H1 (cell line): ENCODE data around the gene CHD9. TPM values are rescaled to one million over a fixed set of nuclear protein-coding genes. Genes with fewer than 3 reads are reported as not detected.

ENCODE experiments used
- CREB1 ChIP-seq: IDR thresholded peaks from 2 replicates; pipeline ENCODE4 v1.6.1; 2012; ENCODE audit warnings: inconsistent platforms
- CTCF ChIP-seq, 3 experiments: IDR thresholded peaks; 1 replicate in 2 of 3; 2 replicates in 1 of 3; pipeline versions ENCODE4 v1.5.1 to v1.6.1; 2011; ENCODE audit warnings: low read length in 3 of 3, mild to moderate bottlenecking in 3 of 3, inconsistent platforms in 2 of 3, low read depth in 1 of 3, moderate library complexity in 1 of 3; ENCODE audit not compliant: insufficient read depth in 1 of 3; ENCODE audit errors: control extremely low read depth in 1 of 3
- E2F6 ChIP-seq: IDR thresholded peaks from 2 replicates; pipeline ENCODE4 v1.6.1; 2012; ENCODE audit warnings: inconsistent platforms
- GTF2F1 ChIP-seq: IDR thresholded peaks from 2 replicates; pipeline ENCODE4 v1.6.1; 2012; ENCODE audit warnings: low read depth, low read length, improper control_type of control experiment, borderline replicate concordance
- POU5F1 ChIP-seq: IDR thresholded peaks from 2 replicates; pipeline ENCODE4 v1.6.1; 2011; ENCODE audit warnings: low read depth, mild to moderate bottlenecking, low read length, moderate library complexity
- RBBP5 ChIP-seq: IDR thresholded peaks from 2 replicates; pipeline ENCODE4 v1.7.1; 2012; ENCODE audit warnings: low read depth, mild to moderate bottlenecking, inconsistent platforms, low read length, moderate library complexity, borderline replicate concordance
- SP1 ChIP-seq: IDR thresholded peaks from 2 replicates; pipeline ENCODE4 v1.6.1; 2011; ENCODE audit warnings: low read depth, low read length
- TBP ChIP-seq: IDR thresholded peaks from 2 replicates; pipeline ENCODE4 v1.6.1; 2011; ENCODE audit warnings: low read depth, low read length, improper control_type of control experiment
- polyA plus RNA-seq, 7 experiments: library from polyadenylated mRNA; depleted of rRNA in 3 of 7; stranded (reverse) in 5 of 7; unstranded in 2 of 7; fragments of >200 nt in 5 of 7; fragments of 200-250 nt in 2 of 7; gene quantifications; 1 replicate in 5 of 7; 2 replicates in 1 of 7; 4 replicates in 1 of 7; pipeline versions ENCODE4 v1.2.1 to v1.2.3, GENCODE V29; 2011 to 2013; ENCODE audit warnings: missing spikeins in 2 of 7, mixed read lengths in 2 of 7
- total RNA-seq: library from RNA; stranded (reverse); fragmentation: NEBNext Ultra II Directional; extraction: Animal tissue kit (Norgen Biotek cat#: 25700); gene quantifications from 2 replicates; pipeline ENCODE4 v1.2.1, GENCODE V29; 2021

The CHD9 gene
- total and polyA plus RNA-seq, 2 of the 8 experiments (the other 6 are each of a cell fraction or from before 2014, with no cell fraction given): 9.9 to 32.4 TPM

GRCh38 chr16:53374800-53375199, 320.0 kb downstream of the CHD9 start (continued):
- no peak for TF ChIP-seq SP1
- no peak for TF ChIP-seq CTCF (IDR thresholded peaks at IDR 0.05; ENCODE audit: control extremely low read depth in 1 of 3, insufficient read depth in 1 of 3, low read depth in 1 of 3, low read length in 3 of 3)
- no peak for TF ChIP-seq CREB1
- TF ChIP-seq RBBP5: no peak
- no peak for TF ChIP-seq POU5F1
- TF ChIP-seq GTF2F1: no peak
- no peak for TF ChIP-seq E2F6
- TF ChIP-seq TBP: no peak
